OCI-LY7 (cell line): Measurements from ENCODE around the gene FREY1. TPM values are rescaled to one million over a fixed set of nuclear protein-coding genes. Genes with fewer than 3 reads are reported as not detected.

Source experiments
- BruUV-seq: library from RNA; stranded (reverse); fragments of 400-500 nt; replicated peaks from 2 replicates; lab custom pipeline; 2021; lab: Mats Ljungman, UMichigan
- CTCF ChIA-PET: fragments of 300-600 bp; sonication (Branson Sonifier 250); formaldehyde crosslinking; loops from one replicate; lab custom pipeline; 2022; ENCODE audit warnings: antibody characterized with exemption; ENCODE audit not compliant: unreplicated experiment; lab: Charles Lee
- POLR2A ChIA-PET: fragments of 300-600 bp; sonication (Branson Sonifier 250); formaldehyde crosslinking; loops from one replicate; lab custom pipeline; 2022; ENCODE audit warnings: antibody characterized with exemption; lab: Charles Lee
- DNase-seq: peaks from one replicate; pipeline ENCODE4 v3.0.0-alpha.2; 2015; ENCODE audit warnings: low spot score
- H2AFZ ChIP-seq: fragments of 200-600 bp; sonication (generic), shearing (Covaris generic); 2 replicates; pipeline ENCODE4 v1.6.1; 2014; ENCODE audit warnings: mild to moderate bottlenecking, antibody characterized with exemption, low read length, moderate library complexity
- H3K27ac ChIP-seq: fragments of 200-600 bp; sonication (generic); 2 replicates; pipeline ENCODE4 v1.5.1; 2014; ENCODE audit warnings: mixed run types, low read depth, mild to moderate bottlenecking, moderate library complexity, low read length, inconsistent platforms; ENCODE audit not compliant: poor library complexity, severe bottlenecking
- H3K36me3 ChIP-seq: fragments of 200-600 bp; sonication (generic); 2 replicates; pipeline ENCODE4 v1.6.1; 2014; ENCODE audit warnings: mild to moderate bottlenecking, antibody characterized with exemption, low read length, moderate library complexity, mixed read lengths; ENCODE audit not compliant: insufficient read depth
- H3K4me1 ChIP-seq: fragments of 200-600 bp; sonication (generic); 2 replicates; pipeline ENCODE4 v1.5.1; 2014; ENCODE audit warnings: mild to moderate bottlenecking, low read length; ENCODE audit not compliant: insufficient read depth, poor library complexity, severe bottlenecking
- H3K4me2 ChIP-seq: fragments of 200-600 bp; sonication (generic); 2 replicates; pipeline ENCODE4 v1.6.1; 2014; ENCODE audit warnings: mild to moderate bottlenecking, low read length
- H3K4me3 ChIP-seq: fragments of 200-600 bp; sonication (generic); 2 replicates; pipeline ENCODE4 v1.5.1; 2014; ENCODE audit warnings: mild to moderate bottlenecking, low read depth, low read length; ENCODE audit not compliant: poor library complexity, severe bottlenecking
- H3K79me2 ChIP-seq: fragments of 200-600 bp; sonication (generic); 2 replicates; pipeline ENCODE4 v1.6.1; 2016; ENCODE audit warnings: low read depth, mild to moderate bottlenecking, low read length, moderate library complexity, mixed read lengths; ENCODE audit not compliant: insufficient read depth
- H3K9me2 ChIP-seq: fragments of 200-600 bp; sonication (generic); 2 replicates; pipeline ENCODE4 v1.6.1; 2016; ENCODE audit warnings: mild to moderate bottlenecking, low read length, mixed read lengths; ENCODE audit not compliant: insufficient read depth
- H3K9me3 ChIP-seq: fragments of 200-600 bp; sonication (generic); 2 replicates; pipeline ENCODE4 v1.6.1; 2014; ENCODE audit warnings: mild to moderate bottlenecking, mixed run types, low read length, mixed read lengths
- H4K20me1 ChIP-seq: fragments of 200-600 bp; sonication (generic); 2 replicates; pipeline ENCODE4 v1.6.1; 2014; ENCODE audit warnings: mild to moderate bottlenecking, antibody characterized with exemption, low read length, moderate library complexity, mixed read lengths; ENCODE audit not compliant: insufficient read depth
- CTCF ChIP-seq: fragments of 200-600 bp; sonication (generic); conservative IDR thresholded peaks from 2 replicates; pipeline ENCODE4 v1.5.1; 2014; ENCODE audit warnings: mild to moderate bottlenecking, antibody characterized with exemption, low read length, moderate library complexity, mixed read lengths
- EZH2phosphoT487 ChIP-seq: fragments of 200-600 bp; sonication (generic); IDR thresholded peaks from 2 replicates; pipeline ENCODE4 v1.6.1; 2018; ENCODE audit warnings: low read depth, borderline replicate concordance, mild to moderate bottlenecking, mixed run types, antibody characterized with exemption, low read length, moderate library complexity, mixed read lengths
- intact Hi-C: fragments of 100-400 bp; cut with micrococcal nuclease; formaldehyde crosslinking; loops from one replicate; pipeline ENCODE4 v1.10.0; 2022; ENCODE audit not compliant: unreplicated experiment
- total RNA-seq, 2 experiments: library from RNA; depleted of rRNA in 1 of 2; stranded (reverse); fragments of >200 nt in 1 of 2; shearing (Covaris generic) in 1 of 2; gene quantifications; 2 replicates each; pipeline ENCODE4 v1.2.3, GENCODE V29; 2014 to 2022

FREY1 gene
- total RNA-seq, 2 experiments from 2014 or later = 3.3 to 3.7 TPM

- POLR2A ChIA-PET = no interaction called here
- H3K9me2 ChIP-seq = no peaks in the 10 kb centered on the region
- H3K36me3 ChIP-seq = no peaks in the 10 kb centered on the region
- H4K20me1 ChIP-seq = no peaks in the 10 kb centered on the region
- H3K9me3 ChIP-seq = no peaks in the 10 kb centered on the region
- TF ChIP-seq EZH2phosphoT487 (no peak), CTCF (no peak)
- peak within 1 kb of the TSS; percentile 55; the same call in 1 of the 2 replicates for H2AFZ ChIP-seq
- no peak within 1 kb of the TSS for H3K27ac ChIP-seq
- intact Hi-C loops = no loop called here
- no peak for DNase-seq
- H3K79me2 ChIP-seq = no peaks in the 10 kb centered on the region
- CTCF ChIA-PET = no interaction called here
- H3K4me3 ChIP-seq = peak within 1 kb of the TSS; percentile 36
- peaks cover 44% of the 10 kb centered on the region for H3K4me1 ChIP-seq
- no TSS peak for BruUV-seq
- H3K4me2 ChIP-seq = peak within 1 kb of the TSS; percentile 51
Observed at GRCh38 chr11:45922425-45923082, 15.5 kb upstream of the FREY1 start, which contains the start of gene LARGE2. Gene LARGE2 (plus strand): TSS chr11:45922656. CDS start chr11:45922883, 227 bp downstream.

GRCh38 chr11:45921561-45922424 lies 14.7 kb upstream of the FREY1 start:
- Histone ChIP-seq H3K4me2 (peak overlapping the region; percentile 51), H3K9me3 (no peaks in the 10 kb centered on the region), H3K79me2 (peaks cover 6% of the 10 kb centered on the region), H3K4me1 (peaks cover 46% of the 10 kb centered on the region), H4K20me1 (no peaks in the 10 kb centered on the region), H3K27ac (no peak overlapping the region), H3K4me3 (peak overlapping the region; percentile 36), H3K36me3 (no peaks in the 10 kb centered on the region), H3K9me2 (no peaks in the 10 kb centered on the region), H2AFZ (no peak overlapping the region)
- BruUV-seq = no TSS peak
- intact Hi-C loops = no loop called here
- ChIA-PET POLR2A (interaction anchor here (4.5 kb wide), 1 partner anchor 9 kb away, joined by 33 read pairs; no protein-coding TSS in a partner anchor), CTCF (no interaction called here)
- peak; percentile 35 for DNase-seq
- TF ChIP-seq CTCF (no peak), EZH2phosphoT487 (no peak)
